HepG2 (cell line): ENCODE data around the gene PIGC. TPM values are rescaled to one million over a fixed set of nuclear protein-coding genes. Genes with fewer than 3 reads are reported as not detected.

Experiments used
- ATF1 ChIP-seq: IDR thresholded peaks from 2 replicates; pipeline ENCODE4 v1.6.1; 2016; ENCODE audit warnings: mild to moderate bottlenecking, control low read depth
- CCDC6 ChIP-seq: sonication (generic); formaldehyde crosslinking; IDR thresholded peaks from 2 replicates; pipeline ENCODE4 v1.8.1; 2022; ENCODE audit warnings: mild to moderate bottlenecking, missing genetic modification reagents, moderate library complexity
- HNRNPK ChIP-seq: fragments of 200-400 bp; formaldehyde crosslinking; IDR thresholded peaks from 2 replicates; pipeline ENCODE4 v1.6.1; 2018; ENCODE audit warnings: low read length, low read depth, moderate library complexity, mild to moderate bottlenecking; ENCODE audit not compliant: poor library complexity, severe bottlenecking
- IKZF5 ChIP-seq: IDR thresholded peaks from 2 replicates; pipeline ENCODE4 v1.6.1; 2018; ENCODE audit warnings: missing genetic modification reagents, mild to moderate bottlenecking, missing compliant biosample characterization
- KLF16 ChIP-seq, 2 experiments: sonication (generic) in 1 of 2; formaldehyde crosslinking in 1 of 2; IDR thresholded peaks; 2 replicates each; pipeline versions ENCODE4 v1.6.1 to v1.8.0; 2016 to 2023; ENCODE audit warnings: missing genetic modification reagents in 2 of 2, missing compliant biosample characterization in 1 of 2
- MAFK ChIP-seq, 2 experiments: IDR thresholded peaks in 1 of 2; conservative IDR thresholded peaks in 1 of 2; 2 replicates each; pipeline ENCODE4 v1.6.1; 2011; ENCODE audit warnings: improper control_type of control experiment in 2 of 2, low read length in 2 of 2
- NFRKB ChIP-seq: fragments of 450-650 bp; IDR thresholded peaks from 2 replicates; pipeline ENCODE4 v1.6.1; 2017
- PAF1 ChIP-seq: IDR thresholded peaks from 2 replicates; pipeline ENCODE4 v1.6.1; 2016; ENCODE audit warnings: missing genetic modification reagents, missing compliant biosample characterization
- RERE ChIP-seq: IDR thresholded peaks from 2 replicates; pipeline ENCODE4 v1.6.1; 2016; ENCODE audit warnings: low read depth, missing genetic modification reagents, missing compliant biosample characterization
- SRF ChIP-seq: IDR thresholded peaks from 2 replicates; pipeline ENCODE4 v1.6.1; 2011; ENCODE audit warnings: mild to moderate bottlenecking, low read depth, low read length, moderate library complexity
- TOPORS ChIP-seq: sonication (generic); formaldehyde crosslinking; IDR thresholded peaks from 2 replicates; pipeline ENCODE4 v1.8.0; 2023; ENCODE audit warnings: mild to moderate bottlenecking, missing genetic modification reagents
- ZFAT ChIP-seq: sonication (generic); formaldehyde crosslinking; conservative IDR thresholded peaks from 2 replicates; pipeline ENCODE4 v1.8.1; 2023; ENCODE audit warnings: missing genetic modification reagents, inconsistent platforms
- ZFP41 ChIP-seq: sonication (generic); formaldehyde crosslinking; IDR thresholded peaks from 2 replicates; pipeline ENCODE4 v1.4.0; 2020; ENCODE audit warnings: mild to moderate bottlenecking, missing genetic modification reagents, borderline replicate concordance
- ZMYM2 ChIP-seq: sonication (generic); formaldehyde crosslinking; IDR thresholded peaks from 2 replicates; pipeline ENCODE4 v1.8.0; 2022; ENCODE audit warnings: mild to moderate bottlenecking, missing genetic modification reagents
- ZNF225 ChIP-seq: sonication (generic); formaldehyde crosslinking; IDR thresholded peaks from 2 replicates; pipeline ENCODE4 v1.4.0; 2020; ENCODE audit warnings: mild to moderate bottlenecking, missing genetic modification reagents
- ZNF235 ChIP-seq: sonication (generic); formaldehyde crosslinking; IDR thresholded peaks from 2 replicates; pipeline ENCODE4 v1.8.1; 2023; ENCODE audit warnings: mild to moderate bottlenecking, missing genetic modification reagents, borderline replicate concordance
- ZNF670 ChIP-seq: sonication (generic); formaldehyde crosslinking; IDR thresholded peaks from 2 replicates; pipeline ENCODE4 v1.8.0; 2022; ENCODE audit warnings: mild to moderate bottlenecking, missing genetic modification reagents, borderline replicate concordance
- ZNF672 ChIP-seq: sonication (generic); formaldehyde crosslinking; IDR thresholded peaks from 2 replicates; pipeline ENCODE4 v1.8.1; 2022; ENCODE audit warnings: missing genetic modification reagents
- polyA plus RNA-seq, 8 experiments: library from polyadenylated mRNA; depleted of rRNA in 3 of 8; stranded (reverse) in 7 of 8; unstranded in 1 of 8; fragments of >200 nt; fragmentation: Illumina TruSeq in 4 of 8; extraction: Trizol in 4 of 8; gene quantifications; 2 replicates each; pipeline versions ENCODE4 v1.2.1 to v1.2.3, GENCODE V29; 2011 to 2016; ENCODE audit warnings: low read depth in 4 of 8, missing spikeins in 1 of 8, mixed read lengths in 1 of 8; ENCODE audit not compliant: insufficient read depth in 1 of 8
- total RNA-seq, 5 experiments: library from RNA; depleted of rRNA; stranded (reverse); fragments of >200 nt; fragmentation: Illumina TruSeq; extraction: Trizol; gene quantifications; 2 replicates each; pipeline ENCODE4 v1.2.3, GENCODE V29; 2016; ENCODE audit warnings: low read depth in 1 of 5
- TF ChIP-seq, protein P1 (sequence below): sonication (generic); formaldehyde crosslinking; IDR thresholded peaks from 2 replicates; pipeline ENCODE4 v1.4.0; 2020; ENCODE audit warnings: missing genetic modification reagents

PIGC gene
- total and polyA plus RNA-seq, 2 of the 13 experiments (the other 11 are each of a cell fraction or from before 2014, with no cell fraction given), result 26.7 to 29.5 TPM

DNA sequence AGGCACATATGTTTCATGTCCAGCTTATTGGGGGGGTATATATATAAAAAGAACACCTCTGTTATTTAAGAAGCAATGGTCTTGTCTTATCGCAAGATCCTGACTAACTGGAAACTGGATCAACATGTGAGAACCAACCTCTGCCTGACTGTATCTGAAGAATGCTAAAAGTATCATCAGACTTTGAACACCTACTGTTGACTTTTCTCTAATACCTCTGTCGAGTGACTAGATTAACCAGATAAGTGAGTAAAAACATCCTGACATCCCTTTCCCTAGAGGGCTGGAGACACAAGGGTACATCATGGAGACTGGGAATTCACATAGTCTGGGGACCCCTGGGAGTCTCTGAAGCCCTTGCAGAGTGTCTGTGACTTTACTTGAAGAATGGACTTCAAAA lies 26.3 kb upstream of the PIGC start (continued):
- no peak for TF ChIP-seq PAF1 (CRISPR knock-in tag)
- TF ChIP-seq HNRNPK, result no peak
- TF ChIP-seq, protein P1, sequence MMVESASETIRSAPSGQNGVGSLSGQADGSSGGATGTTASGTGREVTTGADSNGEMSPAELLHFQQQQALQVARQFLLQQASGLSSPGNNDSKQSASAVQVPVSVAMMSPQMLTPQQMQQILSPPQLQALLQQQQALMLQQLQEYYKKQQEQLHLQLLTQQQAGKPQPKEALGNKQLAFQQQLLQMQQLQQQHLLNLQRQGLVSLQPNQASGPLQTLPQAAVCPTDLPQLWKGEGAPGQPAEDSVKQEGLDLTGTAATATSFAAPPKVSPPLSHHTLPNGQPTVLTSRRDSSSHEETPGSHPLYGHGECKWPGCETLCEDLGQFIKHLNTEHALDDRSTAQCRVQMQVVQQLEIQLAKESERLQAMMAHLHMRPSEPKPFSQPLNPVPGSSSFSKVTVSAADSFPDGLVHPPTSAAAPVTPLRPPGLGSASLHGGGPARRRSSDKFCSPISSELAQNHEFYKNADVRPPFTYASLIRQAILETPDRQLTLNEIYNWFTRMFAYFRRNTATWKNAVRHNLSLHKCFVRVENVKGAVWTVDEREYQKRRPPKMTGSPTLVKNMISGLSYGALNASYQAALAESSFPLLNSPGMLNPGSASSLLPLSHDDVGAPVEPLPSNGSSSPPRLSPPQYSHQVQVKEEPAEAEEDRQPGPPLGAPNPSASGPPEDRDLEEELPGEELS (CRISPR knock-in tag), result peak; percentile 69
- TF ChIP-seq CCDC6 (CRISPR knock-in tag), result 0 out of 2 replicates have a peak, but pooled peaks have one; percentile 30
- TF ChIP-seq ATF1, result no peak
- no peak for TF ChIP-seq ZFP41 (CRISPR knock-in tag)
- TF ChIP-seq IKZF5 (CRISPR knock-in tag), result 0 out of 2 replicates have a peak, but pooled peaks have one; percentile 41
- no peak for TF ChIP-seq TOPORS (CRISPR knock-in tag)
- no peak for TF ChIP-seq ZFAT (CRISPR knock-in tag)
- TF ChIP-seq SRF, result no peak
- no peak for TF ChIP-seq MAFK (conservative IDR thresholded peaks at IDR 0.05 in 1 of 2, IDR thresholded peaks at IDR 0.05 in 1 of 2; ENCODE audit: low read length in 2 of 2)
- TF ChIP-seq ZNF672 (CRISPR knock-in tag), result no peak
- no peak for TF ChIP-seq ZNF235 (CRISPR knock-in tag)
- TF ChIP-seq ZMYM2 (CRISPR knock-in tag), result no peak
- TF ChIP-seq ZNF670 (CRISPR knock-in tag), result no peak
- peak; percentile 77; the same call in 1 of the 2 replicates for TF ChIP-seq RERE (CRISPR knock-in tag)
- peak in 1 of 2 experiments; percentile 60; a peak in 1 of 4 replicates for TF ChIP-seq KLF16 (CRISPR knock-in tag; IDR thresholded peaks at IDR 0.05)
- TF ChIP-seq NFRKB, result no peak
- no peak for TF ChIP-seq ZNF225 (CRISPR knock-in tag)
